ENCODE results near the gene AATK.
"Not testable (repeated sequence)": the region's sequence is repeated elsewhere in the genome, so short reads cannot be mapped to it uniquely, and the experiment has no call there.

AATK gene

GRCh38 chr17:81150377-81151077 lies 15.5 kb downstream of the AATK start:
- DNase-seq (ENCODE audit: low read depth) = no peak
- H3K4me3 ChIP-seq (ENCODE audit: low read length) = no peak overlapping the region
- TF ChIP-seq, protein P1, sequence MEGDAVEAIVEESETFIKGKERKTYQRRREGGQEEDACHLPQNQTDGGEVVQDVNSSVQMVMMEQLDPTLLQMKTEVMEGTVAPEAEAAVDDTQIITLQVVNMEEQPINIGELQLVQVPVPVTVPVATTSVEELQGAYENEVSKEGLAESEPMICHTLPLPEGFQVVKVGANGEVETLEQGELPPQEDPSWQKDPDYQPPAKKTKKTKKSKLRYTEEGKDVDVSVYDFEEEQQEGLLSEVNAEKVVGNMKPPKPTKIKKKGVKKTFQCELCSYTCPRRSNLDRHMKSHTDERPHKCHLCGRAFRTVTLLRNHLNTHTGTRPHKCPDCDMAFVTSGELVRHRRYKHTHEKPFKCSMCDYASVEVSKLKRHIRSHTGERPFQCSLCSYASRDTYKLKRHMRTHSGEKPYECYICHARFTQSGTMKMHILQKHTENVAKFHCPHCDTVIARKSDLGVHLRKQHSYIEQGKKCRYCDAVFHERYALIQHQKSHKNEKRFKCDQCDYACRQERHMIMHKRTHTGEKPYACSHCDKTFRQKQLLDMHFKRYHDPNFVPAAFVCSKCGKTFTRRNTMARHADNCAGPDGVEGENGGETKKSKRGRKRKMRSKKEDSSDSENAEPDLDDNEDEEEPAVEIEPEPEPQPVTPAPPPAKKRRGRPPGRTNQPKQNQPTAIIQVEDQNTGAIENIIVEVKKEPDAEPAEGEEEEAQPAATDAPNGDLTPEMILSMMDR (conservative IDR thresholded peaks at IDR 0.05; ENCODE audit: low read length) = no peak

DNA sequence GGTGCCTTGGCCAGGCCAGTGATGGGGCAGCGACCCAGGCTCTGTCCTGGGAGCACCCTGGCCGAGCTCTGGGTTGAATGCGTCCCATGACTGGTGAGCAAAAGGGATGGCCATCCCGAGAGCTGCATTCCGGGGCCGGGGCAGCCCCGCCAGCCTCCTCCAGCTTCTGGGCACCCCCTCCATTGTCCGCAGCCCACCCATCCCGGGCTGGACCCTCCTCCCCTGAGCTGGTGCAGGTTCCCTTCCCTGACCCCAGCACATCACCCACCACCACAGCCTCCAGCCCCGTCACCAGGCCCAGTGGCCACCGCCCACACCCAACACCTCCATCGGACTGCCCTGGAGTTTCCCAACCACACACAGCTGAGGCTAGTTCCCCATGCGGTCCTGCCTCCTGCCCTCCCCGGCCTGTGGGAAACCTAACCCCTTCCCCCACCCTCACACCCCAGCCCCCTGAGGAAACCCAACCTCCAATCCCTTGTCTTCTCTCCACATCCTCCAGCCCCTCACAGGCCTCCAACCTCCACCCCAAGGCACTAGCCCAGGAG lies 17.0 kb downstream of the AATK start:
- no peak for DNase-seq (ENCODE audit: low read depth)

DNA sequence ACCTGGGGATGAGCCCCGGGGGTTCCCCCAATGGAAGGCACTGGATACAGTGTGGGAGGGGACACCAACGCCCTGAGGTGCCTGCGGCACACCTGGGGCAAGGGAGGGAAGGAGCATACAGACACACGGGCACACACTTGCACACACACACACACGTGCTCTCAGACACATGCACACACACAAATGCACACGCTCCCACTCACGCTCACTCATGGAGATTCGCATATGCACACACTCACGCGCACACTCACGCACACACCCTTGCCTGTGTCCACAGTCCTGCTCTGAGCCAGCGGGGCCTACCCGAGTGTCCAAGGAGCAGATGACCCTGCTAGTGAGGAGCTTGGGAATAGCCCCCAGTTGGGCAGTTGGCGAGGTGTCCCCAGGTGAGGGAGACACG lies 17.4 kb downstream of the AATK start:
- TF ChIP-seq, protein P1 (conservative IDR thresholded peaks at IDR 0.05; ENCODE audit: low read length) = no peak
- H3K4me3 ChIP-seq (ENCODE audit: low read length) = no peak overlapping the region
- no peak for DNase-seq (ENCODE audit: low read depth)

More for the DNA sequence above, 17.0 kb downstream of the AATK start:
- H3K4me3 ChIP-seq (ENCODE audit: low read length) = no peak overlapping the region
- TF ChIP-seq, protein P1 (conservative IDR thresholded peaks at IDR 0.05; ENCODE audit: low read length) = no peak

DNA sequence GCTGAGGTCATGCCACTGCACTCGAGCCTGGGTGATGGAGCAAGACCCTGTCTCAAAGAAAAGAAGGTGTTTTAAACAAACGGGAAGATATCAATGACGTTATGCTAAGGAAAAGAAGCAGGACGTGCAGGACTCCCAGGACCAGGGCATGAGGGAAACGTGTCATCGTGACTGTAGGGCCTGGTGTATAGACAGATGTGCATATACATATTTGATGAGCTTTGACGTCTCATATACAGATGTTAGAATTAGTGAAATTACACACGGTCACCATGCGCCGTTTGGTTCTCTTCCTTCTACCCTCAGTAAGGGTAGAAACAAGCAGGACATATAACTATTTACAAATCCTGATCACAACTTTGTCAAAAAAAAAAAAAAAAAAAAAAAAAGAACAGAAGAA lies 18.3 kb downstream of the AATK start:
- TF ChIP-seq, protein P1 (conservative IDR thresholded peaks at IDR 0.05; ENCODE audit: low read length) = no peak
- H3K4me3 ChIP-seq (ENCODE audit: low read length) = no peak overlapping the region
- DNase-seq (ENCODE audit: low read depth) = no peak

GRCh38 chr17:81146208-81146607 lies 19.8 kb downstream of the AATK start:
- not testable (repeated sequence) for DNase-seq (ENCODE audit: low read depth); H3K4me3 ChIP-seq (ENCODE audit: low read length)

- no peak for DNase-seq (ENCODE audit: low read depth)
- H3K4me3 ChIP-seq (ENCODE audit: low read length) = no peak overlapping the region
- TF ChIP-seq, protein P1 (conservative IDR thresholded peaks at IDR 0.05; ENCODE audit: low read length) = no peak
Measured at GRCh38 chr17:81144423-81144781, 21.6 kb downstream of the AATK start.

GRCh38 chr17:81143717-81144422 lies 22.2 kb downstream of the AATK start:
- no peak overlapping the region for H3K4me3 ChIP-seq (ENCODE audit: low read length)
- TF ChIP-seq, protein P1 (conservative IDR thresholded peaks at IDR 0.05; ENCODE audit: low read length) = no peak
- DNase-seq (ENCODE audit: low read depth) = no peak
